Vagina (tissue), 2 donors: ENCODE data around the gene TTLL6.

Experiments used
- POLR2A ChIP-seq, 2 donors: fragments of 450-650 bp; IDR thresholded peaks; one replicate each; pipeline ENCODE4 v1.6.1; 2017; ENCODE audit warnings: antibody characterized with exemption in 2 of 2, mild to moderate bottlenecking in 2 of 2, moderate library complexity in 2 of 2
- TF ChIP-seq, protein P1 (sequence below), 3 experiments: fragments of 450-650 bp in 2 of 3; fragments of 200-600 bp in 1 of 3; sonication (generic) in 1 of 3; IDR thresholded peaks; one replicate each; pipeline ENCODE4 v1.5.1; 2017 to 2019; ENCODE audit warnings: antibody characterized with exemption in 3 of 3, mild to moderate bottlenecking in 2 of 3, moderate library complexity in 2 of 3

DNA sequence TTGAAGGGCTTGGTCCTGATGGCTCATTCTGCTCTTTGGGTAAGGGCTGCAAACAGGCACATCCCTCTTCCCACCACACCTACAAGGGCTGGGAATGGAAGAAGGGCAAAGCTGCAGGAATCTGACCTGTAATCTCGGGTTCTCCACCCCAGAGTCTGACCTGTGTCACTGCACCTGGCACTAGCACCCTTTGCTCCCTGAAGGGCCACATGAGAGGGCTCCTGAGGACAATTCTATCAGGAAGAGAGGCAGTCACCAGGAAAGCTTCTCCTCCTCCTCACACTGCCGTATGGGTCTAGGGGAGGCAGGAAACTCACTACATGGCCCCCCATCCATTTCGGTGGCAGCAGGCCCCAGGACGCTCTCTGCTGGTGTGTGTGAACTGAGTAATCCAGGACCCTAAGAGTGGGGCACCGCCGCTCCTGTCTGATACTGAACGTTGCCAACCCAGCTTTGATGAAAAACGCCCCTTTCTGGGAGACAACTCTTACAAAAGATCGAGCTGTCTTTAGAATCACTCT lies 26.4 kb downstream of the TTLL6 start:
- TF ChIP-seq, protein P1, sequence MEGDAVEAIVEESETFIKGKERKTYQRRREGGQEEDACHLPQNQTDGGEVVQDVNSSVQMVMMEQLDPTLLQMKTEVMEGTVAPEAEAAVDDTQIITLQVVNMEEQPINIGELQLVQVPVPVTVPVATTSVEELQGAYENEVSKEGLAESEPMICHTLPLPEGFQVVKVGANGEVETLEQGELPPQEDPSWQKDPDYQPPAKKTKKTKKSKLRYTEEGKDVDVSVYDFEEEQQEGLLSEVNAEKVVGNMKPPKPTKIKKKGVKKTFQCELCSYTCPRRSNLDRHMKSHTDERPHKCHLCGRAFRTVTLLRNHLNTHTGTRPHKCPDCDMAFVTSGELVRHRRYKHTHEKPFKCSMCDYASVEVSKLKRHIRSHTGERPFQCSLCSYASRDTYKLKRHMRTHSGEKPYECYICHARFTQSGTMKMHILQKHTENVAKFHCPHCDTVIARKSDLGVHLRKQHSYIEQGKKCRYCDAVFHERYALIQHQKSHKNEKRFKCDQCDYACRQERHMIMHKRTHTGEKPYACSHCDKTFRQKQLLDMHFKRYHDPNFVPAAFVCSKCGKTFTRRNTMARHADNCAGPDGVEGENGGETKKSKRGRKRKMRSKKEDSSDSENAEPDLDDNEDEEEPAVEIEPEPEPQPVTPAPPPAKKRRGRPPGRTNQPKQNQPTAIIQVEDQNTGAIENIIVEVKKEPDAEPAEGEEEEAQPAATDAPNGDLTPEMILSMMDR (IDR thresholded peaks at IDR 0.05) = no peak
- no peak for TF ChIP-seq POLR2A (IDR thresholded peaks at IDR 0.05)
